ENCODE data around the gene IFT22.
"Not testable (repeated sequence)": the region's sequence is repeated elsewhere in the genome, so short reads cannot be mapped to it uniquely, and the experiment has no call there.

IFT22 gene

GRCh38 chr7:101308245-101309085, 13.1 kb downstream of the IFT22 start:
- no peak for DNase-seq

GRCh38 chr7:101306307-101306706, 15.3 kb downstream of the IFT22 start:
- no peak for DNase-seq

- no peak for DNase-seq
These were observed 18.4 kb downstream of the IFT22 start for GRCh38 chr7:101303102-101303701.

GRCh38 chr7:101302641-101303101, 18.9 kb downstream of the IFT22 start:
- no peak for DNase-seq

- DNase-seq = no peak
These were observed 20.9 kb downstream of the IFT22 start for GRCh38 chr7:101300465-101301376.

DNA sequence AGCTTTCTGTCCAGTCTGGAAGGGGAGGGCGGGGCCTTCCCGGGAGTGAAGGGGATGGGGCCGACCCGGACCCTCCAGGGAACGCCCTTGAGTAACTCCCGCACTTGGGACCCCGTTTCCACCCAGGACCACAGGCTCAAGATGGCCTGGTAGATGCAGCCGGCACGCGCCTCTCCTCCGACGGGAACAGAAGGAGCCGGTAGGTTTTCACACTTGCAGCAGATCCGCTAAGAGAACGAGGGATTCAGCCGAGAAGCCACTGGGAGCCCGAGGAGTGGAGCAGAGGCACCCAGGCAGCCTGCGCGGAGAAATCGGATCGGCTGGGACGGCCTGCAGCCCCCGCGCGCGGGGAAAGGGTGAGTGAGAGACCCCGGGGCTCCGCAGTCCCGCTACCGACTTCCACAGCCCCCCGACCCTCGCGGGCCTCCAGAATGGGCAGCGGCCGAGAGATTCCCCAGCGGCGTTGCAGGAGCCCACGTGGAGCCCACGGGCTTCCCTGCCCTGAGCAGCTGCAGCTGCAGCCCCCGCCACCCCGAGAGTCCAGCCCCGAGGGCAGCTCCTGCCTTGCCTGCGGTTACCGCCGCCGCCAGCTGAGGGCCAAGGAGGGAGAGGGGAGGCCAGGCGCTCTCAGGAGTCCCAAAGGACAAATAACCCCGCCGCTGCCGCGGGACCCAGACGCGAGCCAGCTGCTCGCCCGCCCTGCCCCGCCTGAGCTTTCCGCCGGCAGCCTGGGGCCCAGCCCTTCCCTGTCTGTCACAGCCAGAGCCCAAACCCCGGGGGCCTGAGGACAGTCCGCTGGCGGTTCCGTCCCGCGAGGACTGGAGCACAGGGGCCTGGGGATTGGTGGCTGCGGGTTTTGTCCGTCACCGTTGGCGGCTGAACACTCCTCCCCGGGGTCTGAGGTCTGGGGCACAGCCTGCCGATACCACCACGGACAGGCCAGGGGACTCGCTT, 21.8 kb downstream of the IFT22 start:
- DNase-seq = no peak

- DNase-seq = no peak
These were observed 26.8 kb downstream of the IFT22 start for GRCh38 chr7:101294832-101295121.

DNA sequence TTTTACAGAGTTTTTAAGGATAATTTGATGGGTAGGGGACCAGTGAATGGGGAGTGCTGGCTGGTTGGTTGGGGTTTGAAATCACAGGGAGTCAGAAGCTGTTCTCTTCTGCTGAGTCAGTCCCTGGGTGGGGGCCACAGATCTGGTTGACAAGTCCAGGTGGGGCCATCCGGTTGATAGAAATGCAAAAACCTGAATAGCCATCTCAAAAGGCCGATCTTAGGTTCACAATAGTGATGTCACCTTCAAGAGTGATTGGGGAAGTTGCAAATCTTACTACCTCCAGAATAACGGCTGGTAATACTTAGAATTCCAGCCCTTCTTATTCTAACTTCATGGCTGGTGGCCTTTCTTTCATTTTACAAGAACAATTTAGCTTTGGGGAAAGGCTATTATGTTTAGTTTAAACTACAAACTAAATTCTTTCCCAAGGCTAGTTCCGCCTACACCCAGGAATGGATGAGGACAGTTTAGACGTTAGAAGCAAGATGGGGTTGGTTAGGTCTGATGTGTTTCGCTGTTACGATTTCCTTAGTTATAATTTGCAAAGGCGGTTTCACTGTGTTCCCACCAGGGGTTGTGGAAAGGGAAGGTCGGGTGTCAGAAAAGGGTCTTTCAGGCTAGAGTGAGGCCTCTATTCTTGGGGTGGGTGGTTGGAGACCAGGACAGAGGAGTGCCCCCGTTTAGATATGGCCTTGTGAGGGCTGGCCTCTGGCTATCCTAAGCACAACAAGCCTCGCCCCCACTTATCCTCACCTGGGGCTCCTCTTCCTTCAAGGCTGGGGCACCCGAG, 27.4 kb downstream of the IFT22 start:
- DNase-seq = no peak

GRCh38 chr7:101293069-101294021, 28.3 kb downstream of the IFT22 start:
- DNase-seq = not testable (repeated sequence)

DNA sequence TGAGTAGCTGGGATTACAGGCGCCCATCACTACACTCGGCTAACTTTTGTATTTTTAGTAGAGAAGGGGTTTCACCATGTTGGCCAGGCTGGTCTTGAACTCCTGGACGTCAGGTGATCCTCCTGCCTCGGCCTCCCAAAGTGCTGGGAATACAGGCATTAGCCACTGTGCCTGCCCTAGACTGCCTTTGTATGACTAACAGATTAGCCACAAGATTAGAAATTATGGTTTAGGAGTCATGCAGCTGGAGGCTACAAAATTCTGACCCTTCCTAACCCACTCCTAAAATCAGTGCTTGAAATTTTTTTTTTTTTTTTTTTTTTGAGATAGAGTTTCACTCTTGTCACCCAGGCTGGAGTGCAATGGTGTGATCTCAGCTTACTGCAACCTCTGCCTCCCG, 29.0 kb downstream of the IFT22 start:
- not testable (repeated sequence) for DNase-seq

- peak; percentile 65 for DNase-seq
These were observed 31.2 kb downstream of the IFT22 start for GRCh38 chr7:101290186-101291037.

DNA sequence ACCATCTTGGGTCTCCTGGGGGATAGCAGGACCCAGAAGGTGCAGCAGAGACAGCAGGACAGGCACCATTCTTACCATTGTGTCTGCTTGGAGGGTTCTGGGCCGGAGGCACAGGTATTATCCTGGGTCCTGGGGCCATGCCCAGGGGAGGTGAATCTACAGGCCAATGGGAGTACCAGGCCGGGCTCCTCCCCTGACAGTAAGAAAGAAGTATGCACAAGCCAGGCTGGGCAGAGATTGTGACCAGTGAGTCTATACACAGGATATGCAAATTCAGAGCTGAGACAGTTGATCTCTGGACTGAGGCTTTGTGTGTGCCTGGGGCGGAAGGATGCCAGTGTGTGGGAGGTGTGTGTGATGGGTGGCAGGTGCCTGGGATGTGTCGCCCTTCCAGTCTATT, 31.9 kb downstream of the IFT22 start:
- not testable (repeated sequence) for DNase-seq

- no peak for DNase-seq
These were observed 33.2 kb downstream of the IFT22 start for GRCh38 chr7:101288439-101288838.

- no peak for DNase-seq
These were observed 34.6 kb downstream of the IFT22 start for GRCh38 chr7:101287032-101287431.

GRCh38 chr7:101285880-101286279, 35.7 kb downstream of the IFT22 start:
- DNase-seq = not testable (repeated sequence)

- no peak for DNase-seq
These were observed 36.4 kb downstream of the IFT22 start for GRCh38 chr7:101285171-101285570.

DNA sequence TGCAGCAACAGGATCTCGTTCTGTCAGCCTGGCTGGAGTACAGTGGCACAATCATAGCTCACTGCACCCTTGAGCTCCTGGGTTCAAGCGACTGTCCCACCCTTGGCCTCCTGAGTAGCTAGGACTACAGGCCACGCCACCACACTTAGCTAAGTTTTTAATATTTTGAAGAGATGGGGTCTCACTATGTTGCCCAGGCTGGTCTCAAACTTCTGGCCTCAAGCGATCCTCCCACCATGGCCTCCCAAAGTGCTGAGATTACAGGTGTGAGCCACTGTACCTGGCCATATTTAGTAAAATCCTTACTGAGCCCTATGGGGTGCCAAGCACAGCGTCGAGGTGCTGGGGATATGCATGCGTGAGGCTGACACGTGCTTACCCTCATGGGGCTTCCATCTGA, 40.7 kb downstream of the IFT22 start:
- DNase-seq = not testable (repeated sequence)

- no peak for DNase-seq
These were observed 42.9 kb downstream of the IFT22 start for GRCh38 chr7:101278461-101279292.

All from activated CD4-positive, alpha-beta T cell treated with anti-CD3 and anti-CD28 coated beads, Interleukin-2, amount 50 U/mL, for 1 hour (primary cell).